ENCODE results near the gene NEU2.
"Not testable (repeated sequence)": the region's sequence is repeated elsewhere in the genome, so short reads cannot be mapped to it uniquely, and the experiment has no call there.

Gene NEU2

GRCh38 chr2:233009661-233010060, 22.8 kb upstream of the NEU2 start:
- no peak for DNase-seq

GRCh38 chr2:233010569-233011267, 21.8 kb upstream of the NEU2 start:
- intact Hi-C loops (cut with DNase I): no loop called here
- no peak for DNase-seq

More at GRCh38 chr2:233009661-233010060, 22.8 kb upstream of the NEU2 start:
- intact Hi-C loops (cut with DNase I): no loop called here

- intact Hi-C loops (cut with DNase I): no loop called here
- DNase-seq: no peak
These were observed 21.2 kb upstream of the NEU2 start for GRCh38 chr2:233011268-233011650.

DNA sequence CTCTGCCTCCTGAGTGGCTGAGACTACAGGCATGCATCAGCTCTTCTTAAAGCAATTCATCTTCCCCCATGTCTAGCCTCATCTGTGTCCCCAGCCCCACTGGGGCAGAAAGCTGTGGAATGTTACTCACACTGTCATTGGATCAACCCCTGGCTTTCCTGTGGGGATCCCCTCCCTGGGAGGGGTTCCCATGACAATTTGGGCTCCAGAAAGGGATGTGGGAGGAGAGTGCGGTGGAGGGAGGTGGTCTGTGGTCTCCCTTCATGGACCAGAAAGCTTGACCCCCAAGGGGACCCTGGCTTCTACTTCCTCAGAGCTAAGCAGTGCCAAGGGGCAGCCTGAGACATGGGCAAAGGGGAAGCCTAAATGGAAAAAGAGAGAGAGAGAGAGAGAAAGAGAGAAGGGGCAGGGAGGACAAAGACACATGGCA, 20.8 kb upstream of the NEU2 start:
- DNase-seq: no peak
- intact Hi-C loops (cut with DNase I): no loop called here

- intact Hi-C loops (cut with DNase I): no loop called here
These were observed 20.0 kb upstream of the NEU2 start for GRCh38 chr2:233012301-233012971.

DNA sequence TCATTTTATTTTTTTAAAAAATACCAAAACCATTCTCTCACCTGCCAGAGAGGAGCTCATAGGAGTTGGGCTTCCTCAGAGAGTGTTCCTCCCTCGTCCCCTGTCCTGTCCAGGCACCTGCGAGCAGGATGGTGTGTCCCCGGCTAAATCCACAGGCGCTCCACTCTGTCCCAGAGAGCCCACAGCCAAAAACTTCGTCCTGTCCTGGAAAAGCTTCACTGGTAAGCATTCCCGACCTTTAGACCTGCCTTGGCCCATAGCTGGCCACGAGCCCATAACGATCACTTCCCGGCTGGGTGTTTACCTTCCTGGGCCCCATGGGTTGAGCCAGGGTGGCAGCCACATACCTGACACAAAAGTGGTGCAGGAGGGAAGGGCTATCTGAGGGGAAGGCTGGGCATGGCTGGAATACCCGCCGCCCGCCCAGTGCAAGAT, 19.4 kb upstream of the NEU2 start, which contains the start of gene NGEF:
Gene NGEF (minus strand): TSS at position 230 of the 435 bp plus-strand sequence. CDS start 38,366 bp downstream, outside the sequence.
- intact Hi-C loops (cut with DNase I): no loop called here

More at GRCh38 chr2:233012301-233012971, 20.0 kb upstream of the NEU2 start:
- peak in 2 of 10 donors; percentile 57 to 60 for DNase-seq

GRCh38 chr2:233013650-233014049, 18.8 kb upstream of the NEU2 start:
- intact Hi-C loops (cut with DNase I): no loop called here
- no peak for DNase-seq

More for the DNA sequence above, 19.4 kb upstream of the NEU2 start, which contains the start of gene NGEF:
- DNase-seq: peak in 1 of 10 donors; percentile 66

GRCh38 chr2:233015019-233015645, 17.3 kb upstream of the NEU2 start:
- peak in 1 of 10 donors; percentile 1 for DNase-seq
- intact Hi-C loops (cut with DNase I): no loop called here

DNA sequence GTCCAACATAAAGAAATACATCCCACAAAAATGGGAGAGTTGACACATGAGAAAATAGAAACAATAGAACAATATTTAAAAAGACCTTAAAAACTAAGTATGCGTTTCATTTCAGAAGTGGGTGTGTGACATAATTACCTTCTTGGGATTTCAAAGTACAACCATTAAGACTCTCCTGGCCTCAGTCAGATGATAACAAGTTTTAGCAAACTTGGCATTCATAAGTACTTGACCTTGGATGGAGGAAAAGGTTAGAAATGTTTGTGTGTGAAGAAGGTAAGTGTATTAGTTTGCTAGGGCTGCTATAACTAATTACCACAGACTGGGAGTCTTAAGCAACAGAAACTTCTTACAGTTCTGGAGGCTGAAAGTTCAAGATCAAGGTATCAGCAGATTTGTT, 14.5 kb upstream of the NEU2 start:
- no peak for DNase-seq
- intact Hi-C loops (cut with DNase I): no loop called here

GRCh38 chr2:233019610-233020009, 12.9 kb upstream of the NEU2 start:
- DNase-seq: not testable (repeated sequence)
- intact Hi-C loops (cut with DNase I): loop anchor here (10.0 kb wide), 1 partner anchor 135 kb away; no protein-coding TSS in a partner anchor

DNA sequence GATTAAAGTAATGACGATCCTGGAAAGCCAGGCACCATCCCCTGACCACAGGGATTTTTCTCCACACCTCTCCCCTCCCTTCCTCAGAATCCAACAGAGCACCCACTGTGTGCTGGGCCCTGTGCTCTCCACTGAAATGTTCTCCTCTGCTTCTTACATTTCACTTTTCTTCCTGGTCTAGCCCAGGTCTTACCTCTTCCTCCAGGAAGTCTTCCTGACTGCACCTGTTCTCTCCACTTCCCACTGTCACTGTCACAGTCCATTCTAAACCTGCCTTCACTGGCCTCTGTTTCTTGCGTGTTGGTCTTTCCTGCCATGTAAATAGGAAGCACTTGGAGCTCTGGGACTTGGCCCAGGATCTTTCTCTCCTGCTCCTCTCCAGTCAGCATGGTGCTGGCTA, 12.0 kb upstream of the NEU2 start:
- intact Hi-C loops (cut with DNase I): loop anchor here (10.0 kb wide), 1 partner anchor 136 kb away; no protein-coding TSS in a partner anchor
- DNase-seq: peak in 1 of 10 donors; percentile 29

GRCh38 chr2:233021771-233022170, 10.7 kb upstream of the NEU2 start:
- DNase-seq: peak in 1 of 10 donors; percentile 34
- intact Hi-C loops (cut with DNase I): loop anchor here (10.0 kb wide), 1 partner anchor 137 kb away; no protein-coding TSS in a partner anchor

DNA sequence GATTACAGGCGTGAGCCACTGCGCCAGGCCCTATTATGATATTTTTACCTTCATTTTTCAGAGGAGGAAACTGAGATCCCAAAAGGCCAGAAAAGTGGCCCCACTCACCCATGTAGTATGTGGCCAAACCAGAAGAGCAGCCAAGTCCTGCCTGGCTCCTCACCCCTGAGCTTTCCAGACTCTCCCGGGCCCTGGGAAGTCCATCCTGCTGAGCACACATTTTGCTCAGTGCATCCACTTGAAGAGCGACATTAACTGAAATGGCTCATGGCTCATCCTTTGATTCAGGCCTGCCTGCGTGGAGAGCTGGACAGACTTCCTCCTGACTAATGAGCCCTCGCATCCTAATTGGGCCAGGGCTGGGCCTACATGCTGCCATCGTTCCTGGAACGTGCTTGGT, 9.9 kb upstream of the NEU2 start:
- DNase-seq: peak in 1 of 10 donors; percentile 41
- intact Hi-C loops (cut with DNase I): loop anchor here (10.0 kb wide), 1 partner anchor 138 kb away; no protein-coding TSS in a partner anchor

- intact Hi-C loops (cut with DNase I): loop anchor here (10.0 kb wide), 1 partner anchor 138 kb away; no protein-coding TSS in a partner anchor
- peak in 1 of 10 donors; percentile 58 for DNase-seq
These were observed 9.3 kb upstream of the NEU2 start for GRCh38 chr2:233023007-233023760.

DNA sequence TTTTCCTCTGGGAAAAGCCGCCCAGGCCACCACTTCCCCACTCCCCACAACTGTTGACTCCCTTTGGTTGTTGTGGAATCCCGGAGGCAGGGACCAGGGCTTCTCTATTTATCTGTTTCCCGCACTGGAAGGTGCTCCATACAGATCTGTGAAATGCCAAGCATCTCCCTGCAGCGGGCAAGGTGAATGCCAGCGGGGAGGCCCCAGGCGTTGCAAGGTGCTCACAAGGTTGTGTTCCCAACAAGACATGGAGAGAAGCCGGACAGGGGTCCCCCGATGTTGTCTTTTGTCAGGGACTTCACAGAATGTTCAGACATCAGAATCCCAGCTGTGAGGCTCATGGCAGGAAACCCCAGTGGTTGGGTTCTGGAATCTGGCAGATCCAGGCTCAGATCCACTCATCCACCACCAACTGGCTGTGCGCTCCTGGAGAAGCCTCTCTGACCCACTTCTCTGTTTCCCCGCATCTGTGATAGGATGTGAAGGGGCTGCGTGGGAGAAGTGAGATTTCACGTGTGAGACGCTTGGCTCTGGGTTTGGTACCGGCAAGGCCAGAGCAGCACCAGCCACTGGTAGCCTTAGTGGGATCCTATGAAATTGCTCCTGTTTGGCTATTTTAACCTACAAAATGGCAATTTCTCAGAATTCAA, 8.6 kb upstream of the NEU2 start:
- DNase-seq: peak in 7 of 10 donors; percentile 30 to 90 (median 50)
- intact Hi-C loops (cut with DNase I): loop anchor here (10.0 kb wide), 1 partner anchor 139 kb away; no protein-coding TSS in a partner anchor

DNA sequence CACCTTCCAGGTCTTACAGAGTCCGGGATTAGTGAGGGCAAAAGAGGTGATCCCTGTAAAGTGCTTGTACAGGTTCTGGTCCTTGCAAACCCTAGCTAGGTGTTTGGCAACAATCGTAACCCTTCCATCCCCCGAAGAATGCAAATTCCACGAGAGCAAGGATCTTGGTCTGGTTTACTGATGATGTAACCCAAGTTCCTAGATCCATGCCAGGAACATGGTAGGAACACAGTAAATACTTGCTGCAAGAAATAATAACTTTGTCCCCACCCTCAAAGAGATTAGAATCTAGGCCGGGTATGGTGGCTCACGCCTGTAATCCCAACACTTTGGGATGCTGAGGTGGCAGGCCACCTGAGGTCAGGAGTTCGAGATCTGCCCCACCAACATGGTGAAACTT, 6.8 kb upstream of the NEU2 start:
- intact Hi-C loops (cut with DNase I): loop anchor here (10.0 kb wide), 1 partner anchor 141 kb away; no protein-coding TSS in a partner anchor
- no peak for DNase-seq

DNA sequence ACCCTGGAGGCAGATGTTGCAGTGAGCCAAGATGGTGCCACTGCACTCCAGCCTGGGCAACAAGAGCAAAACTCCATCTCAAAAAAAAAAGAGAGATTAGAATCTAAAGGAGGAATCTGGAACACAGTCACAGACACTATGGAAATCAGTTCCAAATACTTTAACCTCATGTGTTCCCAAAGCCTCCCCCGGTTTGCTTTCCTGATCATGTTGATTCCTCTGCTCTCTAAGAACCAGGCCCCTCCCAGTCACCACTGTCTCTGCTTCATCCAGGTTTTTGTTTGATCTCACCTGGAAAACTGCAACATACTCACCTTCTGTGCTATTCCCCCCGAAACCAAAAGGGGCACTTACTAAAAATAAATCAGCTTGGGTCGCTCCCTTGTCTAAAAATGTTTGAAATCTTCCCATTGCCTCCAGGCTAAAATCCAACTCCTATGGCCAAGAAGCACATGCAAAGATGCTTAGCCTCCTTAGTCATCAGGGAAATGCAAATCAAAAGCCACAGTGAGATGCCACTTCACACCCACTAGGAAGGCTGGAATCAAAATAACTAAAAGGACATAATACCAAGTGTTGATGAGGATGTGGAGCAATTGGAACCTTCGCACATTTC, 6.2 kb upstream of the NEU2 start:
- intact Hi-C loops (cut with DNase I): loop anchor here (10.0 kb wide), 1 partner anchor 142 kb away; no protein-coding TSS in a partner anchor
- DNase-seq: no peak

DNA sequence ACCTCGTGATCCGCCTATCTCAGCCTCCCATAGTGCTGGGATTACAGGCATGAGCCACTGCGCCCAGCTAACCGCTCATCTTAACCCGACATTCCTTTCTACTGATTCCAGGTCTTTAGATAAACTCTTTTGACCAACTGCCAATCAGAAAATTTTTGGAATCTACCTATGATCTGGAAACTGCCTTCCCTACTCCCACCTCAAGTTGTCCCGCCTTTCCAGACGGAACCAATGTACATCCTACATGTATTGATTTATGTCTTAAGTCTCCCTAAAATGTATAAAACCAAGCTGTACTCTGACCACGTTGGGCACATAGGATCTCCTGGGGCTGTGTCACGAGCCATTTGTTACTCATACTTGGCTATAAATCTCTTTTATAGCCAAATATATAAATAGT, 3.2 kb upstream of the NEU2 start:
- DNase-seq: no peak
- intact Hi-C loops (cut with DNase I): loop anchor here (2.0 to 10.0 kb wide), 2 partner anchors 145 to 177 kb away; no protein-coding TSS in a partner anchor
